Measurements from ENCODE around the gene FCHSD1.

FCHSD1 gene

DNA sequence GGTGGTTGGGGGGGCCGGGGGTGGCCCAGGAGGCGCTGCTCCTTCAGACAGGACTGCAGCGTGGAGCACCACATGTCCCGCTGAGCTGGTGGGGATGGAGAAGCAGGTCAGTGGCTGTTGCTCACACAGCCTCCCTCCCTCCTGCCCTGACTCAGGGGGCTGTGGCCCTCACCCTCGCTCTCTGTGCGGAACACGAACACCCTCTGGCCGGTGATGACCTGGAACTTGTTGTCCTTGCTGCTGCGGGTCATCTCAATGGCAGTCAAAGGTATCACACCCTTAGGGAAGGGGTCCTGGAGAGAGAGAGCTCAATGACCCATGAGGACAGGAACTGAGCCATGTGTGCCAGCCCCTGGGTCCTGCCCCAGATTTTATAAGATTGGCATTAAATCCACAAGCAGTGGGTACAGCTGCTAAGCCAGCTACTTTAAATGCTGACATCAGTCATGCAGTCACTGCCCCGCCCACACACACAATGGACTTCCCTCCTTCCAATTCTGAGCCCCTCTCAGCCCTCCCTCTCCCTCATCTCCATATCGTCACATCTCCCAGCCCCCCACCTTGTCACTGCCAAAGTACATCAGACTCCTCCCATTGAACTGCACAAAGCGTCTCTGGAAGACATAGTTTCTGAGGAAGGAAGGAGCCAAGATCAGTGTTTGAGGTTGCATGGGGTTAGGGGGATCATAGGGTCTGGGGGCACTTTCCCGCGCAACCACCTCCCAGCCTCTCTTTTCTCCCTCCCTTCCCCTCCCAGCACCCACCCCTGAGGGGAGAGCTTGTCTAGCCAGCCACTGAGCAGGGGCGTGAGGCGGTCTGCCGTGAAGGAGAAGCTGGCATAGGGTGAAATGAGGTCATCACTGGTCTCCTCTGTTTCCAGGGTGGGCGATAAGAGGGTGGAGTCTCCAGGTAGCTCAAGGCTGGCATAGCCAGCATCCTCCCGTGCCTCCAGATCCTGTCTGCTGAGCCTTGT, 21.9 kb upstream of the FCHSD1 start:
- DNase-seq, result peak in 1 of 14 donors; percentile 34

DNA sequence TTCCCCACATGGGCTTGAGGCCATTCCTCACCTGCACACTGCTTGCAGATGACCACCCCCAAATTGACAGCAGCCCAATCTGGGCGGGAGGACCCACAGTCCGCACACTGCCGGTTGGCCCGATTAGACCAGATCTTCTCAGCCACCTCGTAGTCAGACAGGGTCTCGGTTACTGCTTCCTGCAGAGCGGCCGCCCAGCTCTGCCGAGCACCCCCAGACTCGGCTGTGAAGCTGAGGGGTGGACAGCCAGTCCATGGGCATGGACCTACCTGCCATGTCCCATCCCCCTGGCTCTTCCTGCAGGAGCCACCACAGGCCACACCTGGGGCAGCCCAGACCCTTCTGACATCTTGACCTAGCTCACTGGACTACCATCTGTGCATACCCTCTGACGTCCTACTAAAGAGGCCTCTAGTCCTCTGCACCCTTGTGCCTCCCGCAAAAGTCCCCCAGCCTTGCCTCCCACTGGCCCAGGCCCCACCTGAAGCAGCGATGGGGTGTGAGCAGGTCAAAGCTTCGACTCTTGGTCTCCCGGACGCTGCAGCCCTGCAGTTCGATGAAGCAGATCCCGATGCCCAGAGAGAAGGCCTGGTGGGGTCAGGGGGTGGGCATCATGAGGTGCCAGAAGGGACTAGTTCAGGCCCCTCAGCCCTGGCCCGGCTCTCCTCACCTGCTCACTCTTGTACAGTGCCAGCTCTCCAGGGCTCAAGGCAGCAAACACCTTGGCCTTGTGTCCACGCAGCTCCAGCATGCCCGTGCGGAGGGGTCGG, 21.0 kb upstream of the FCHSD1 start:
- DNase-seq, result no peak

DNA sequence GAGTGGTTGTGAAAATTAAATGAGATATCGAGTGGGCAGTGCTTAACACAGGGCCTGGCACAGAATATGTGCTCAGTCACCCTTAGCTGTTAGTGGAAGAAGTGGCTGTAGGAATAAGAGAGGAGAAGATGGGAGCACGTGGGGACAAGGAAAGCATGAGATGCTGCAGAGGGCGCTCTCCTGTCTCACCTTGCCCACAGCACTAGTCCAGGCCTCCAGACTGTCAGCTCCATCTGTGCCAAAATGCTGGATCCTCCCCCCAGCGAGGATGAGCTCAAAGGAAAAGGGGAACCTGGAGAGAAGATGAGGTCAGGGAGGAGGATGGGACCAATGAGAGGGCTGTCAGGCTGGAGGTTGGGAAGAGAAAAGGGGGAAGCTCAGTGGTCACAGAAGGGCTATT, 18.3 kb upstream of the FCHSD1 start:
- no peak for DNase-seq

DNA sequence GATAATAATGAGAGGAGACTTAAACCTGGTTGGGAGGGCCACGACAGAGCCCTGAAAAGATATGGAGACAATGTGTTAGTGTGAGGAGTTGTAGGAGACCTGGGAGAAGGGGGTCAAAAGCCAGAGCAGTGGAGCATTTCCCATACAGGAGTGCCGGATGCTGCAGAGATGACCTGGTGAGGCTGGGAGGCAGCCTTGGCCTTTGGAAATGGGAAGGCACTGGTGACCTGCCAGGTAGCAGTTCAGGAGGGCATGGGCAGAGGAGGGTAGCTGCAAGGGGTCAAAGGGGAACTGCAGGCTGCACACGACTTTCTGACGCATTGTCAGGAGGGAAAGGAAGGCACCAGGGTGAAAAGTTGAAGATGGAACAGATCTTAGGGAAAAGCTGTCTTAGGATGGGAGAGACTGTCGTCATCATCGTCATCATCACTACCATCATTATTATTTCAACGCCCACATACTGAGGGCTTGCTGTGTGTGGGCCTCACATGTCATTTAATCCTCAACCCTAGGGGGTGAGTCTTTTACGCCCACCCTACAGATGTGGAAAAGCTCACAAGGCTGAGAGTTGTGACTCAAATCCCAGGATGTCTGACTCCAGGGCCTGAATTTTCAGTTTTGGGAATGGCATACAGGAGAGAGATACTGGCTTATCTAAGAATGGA, 17.5 kb upstream of the FCHSD1 start:
- DNase-seq, result no peak

DNA sequence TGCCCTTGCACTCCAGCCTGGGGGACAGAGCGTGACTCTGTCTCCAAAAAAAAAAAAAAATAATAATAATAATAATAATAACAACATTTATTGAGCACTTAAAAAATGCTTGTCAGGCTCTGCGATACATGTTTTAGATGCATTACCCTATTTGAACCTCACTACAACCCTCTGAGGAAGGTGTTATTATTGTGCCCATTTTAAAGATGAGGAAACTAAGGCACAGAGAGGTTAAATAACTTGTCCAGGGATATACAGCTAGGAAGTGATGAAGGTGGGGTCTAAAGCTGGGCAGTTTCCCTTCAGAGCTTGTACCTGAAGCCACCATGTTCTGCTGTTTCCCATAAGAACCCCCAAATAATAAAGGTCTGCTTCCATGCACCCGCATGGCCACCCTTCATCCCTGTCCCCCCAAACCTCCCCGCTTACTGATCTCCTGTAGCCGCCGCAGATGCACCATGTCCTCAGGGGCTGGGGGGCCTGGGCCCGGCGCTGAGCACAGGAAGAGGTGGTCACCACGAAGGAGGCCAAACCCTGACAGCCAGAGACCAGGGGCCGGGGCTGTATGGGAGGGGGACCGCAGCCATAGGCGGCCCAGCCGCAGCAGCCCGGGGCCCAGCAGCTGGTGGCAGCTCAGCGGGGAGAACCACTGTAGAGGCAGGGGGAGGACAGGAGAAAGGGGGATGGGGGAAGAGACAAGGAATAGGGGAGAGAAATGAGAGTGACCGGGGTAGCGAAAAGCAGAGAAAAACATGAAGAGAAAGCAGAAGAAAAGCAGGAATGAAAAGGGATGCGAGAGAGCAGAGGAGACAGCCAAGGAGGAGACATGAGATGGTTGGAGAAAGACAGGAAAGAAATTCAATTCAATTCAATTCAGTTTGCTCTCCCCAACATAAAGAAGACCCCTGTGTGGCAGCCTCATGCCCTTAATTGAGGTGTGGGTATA, 15.1 kb upstream of the FCHSD1 start:
- DNase-seq, result no peak

DNA sequence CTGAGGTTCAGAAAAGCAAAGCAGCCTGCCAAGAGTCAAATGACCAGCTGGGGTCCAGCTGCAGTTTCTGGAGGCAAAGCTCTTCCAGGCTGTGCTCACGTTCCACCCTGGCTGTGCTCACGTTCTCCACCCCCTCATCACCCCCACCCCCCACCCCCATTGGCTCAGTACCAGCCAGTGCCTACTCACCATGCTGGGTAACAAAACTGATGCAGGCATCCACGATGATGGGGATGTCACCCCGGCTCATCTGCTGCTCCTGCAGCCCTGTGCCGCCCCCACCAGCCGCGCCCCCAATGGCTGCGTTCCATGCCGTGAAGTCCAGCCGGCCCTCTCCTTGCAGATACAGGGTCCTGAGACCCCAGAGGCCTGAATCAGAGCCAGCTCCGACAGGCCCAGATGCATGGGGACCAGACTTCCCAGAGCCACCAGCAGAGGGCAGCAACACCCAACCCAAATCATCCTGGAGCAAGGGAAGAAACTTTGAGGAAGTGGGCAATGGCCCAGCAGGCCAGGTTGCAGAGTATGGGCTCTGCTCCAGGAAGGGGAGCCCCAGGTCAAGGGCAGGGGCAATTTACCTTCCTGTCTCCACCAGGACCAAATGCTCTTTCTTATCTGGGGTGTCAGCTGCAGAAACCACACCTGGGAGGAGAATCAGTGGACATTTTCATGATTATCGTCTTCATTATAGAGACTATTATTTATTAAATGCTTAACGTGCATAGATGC, 13.7 kb upstream of the FCHSD1 start:
- peak in 12 of 14 donors; percentile 6 to 75 (median 46) for DNase-seq

DNA sequence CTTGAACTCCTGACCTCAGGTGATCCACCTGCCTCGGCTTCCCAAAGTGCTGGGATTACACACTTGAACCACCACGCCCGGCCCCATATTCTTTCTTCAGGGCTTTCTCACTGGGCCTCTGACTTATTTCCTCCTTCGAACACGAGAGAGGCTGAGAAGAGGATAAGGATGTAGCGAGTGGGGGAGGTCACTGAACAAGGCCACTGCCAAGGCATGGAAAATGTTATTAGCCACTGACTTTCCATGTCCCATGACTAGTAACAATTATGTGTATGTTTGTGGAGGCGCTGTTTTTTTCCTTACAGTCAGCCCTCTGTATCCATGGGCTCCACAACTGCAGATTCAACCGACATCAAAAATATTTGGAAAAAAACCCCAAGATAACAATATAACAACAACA, 12.3 kb upstream of the FCHSD1 start:
- no peak for DNase-seq

DNA sequence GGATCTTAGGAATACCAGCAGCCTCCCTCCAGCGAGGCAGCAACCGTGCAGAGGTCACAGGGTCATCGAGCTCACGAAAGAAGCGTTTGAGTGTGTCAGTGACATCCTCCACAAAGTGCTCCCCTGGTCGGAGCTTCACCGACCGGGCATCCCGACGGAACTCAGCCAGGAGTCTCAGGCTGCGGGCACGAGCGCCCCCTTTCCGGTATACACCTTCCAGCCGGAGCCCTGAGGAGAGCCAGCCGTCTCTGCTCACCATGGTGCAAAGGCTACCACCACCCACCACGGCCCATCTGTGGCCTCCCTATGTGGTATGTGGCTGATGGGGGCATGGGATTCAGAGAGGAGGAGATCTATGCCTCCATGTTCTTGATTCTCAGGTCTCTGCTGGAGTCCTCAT, 10.8 kb upstream of the FCHSD1 start:
- DNase-seq, result no peak

DNA sequence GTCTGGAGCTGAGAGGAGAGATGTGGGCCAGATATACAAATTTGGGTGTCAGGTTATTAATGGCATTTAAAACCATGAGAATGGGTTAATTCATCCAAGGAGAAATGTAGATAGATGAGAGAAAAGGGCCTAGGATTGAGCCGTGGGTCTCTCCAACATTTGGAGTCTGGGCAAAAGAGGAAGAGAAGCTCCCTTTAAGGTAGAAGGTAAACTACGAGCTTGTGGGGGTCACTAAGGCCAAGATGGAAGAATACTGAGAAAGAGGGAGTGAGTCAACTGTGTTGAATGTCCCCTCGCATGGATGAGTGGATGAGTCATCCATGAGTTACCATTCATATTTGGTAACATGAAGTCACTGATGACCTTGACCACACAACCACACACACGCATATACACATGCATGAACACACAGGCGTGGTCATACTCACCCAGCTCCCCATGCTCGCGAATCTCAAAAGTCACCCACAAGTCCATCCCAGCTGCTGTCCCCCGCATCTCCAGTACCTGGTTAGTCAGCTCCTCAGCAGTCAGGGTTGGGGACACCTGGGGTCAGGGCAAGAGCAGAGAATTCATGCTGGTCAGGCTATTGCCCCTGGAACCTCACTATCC, 6.8 kb upstream of the FCHSD1 start:
- no peak for DNase-seq

DNA sequence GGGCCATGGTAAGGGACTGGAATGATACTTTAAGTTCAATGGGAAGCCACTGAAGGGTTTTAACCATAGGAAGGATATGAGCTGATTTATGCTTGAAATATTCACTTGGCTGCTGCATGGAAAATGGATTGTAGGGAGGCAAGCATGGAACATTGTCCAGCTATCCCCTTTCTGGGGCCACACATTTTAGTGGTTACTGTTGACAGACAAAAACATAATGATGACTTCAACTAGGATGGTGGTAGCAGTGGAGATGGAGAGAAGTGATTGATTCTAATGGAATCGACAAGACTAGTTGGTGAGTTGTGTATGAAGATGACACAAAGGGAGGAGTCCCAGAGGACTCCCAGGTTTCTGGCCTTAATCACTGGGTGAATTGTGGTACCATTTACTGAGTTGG, 6.2 kb upstream of the FCHSD1 start:
- no peak for DNase-seq

DNA sequence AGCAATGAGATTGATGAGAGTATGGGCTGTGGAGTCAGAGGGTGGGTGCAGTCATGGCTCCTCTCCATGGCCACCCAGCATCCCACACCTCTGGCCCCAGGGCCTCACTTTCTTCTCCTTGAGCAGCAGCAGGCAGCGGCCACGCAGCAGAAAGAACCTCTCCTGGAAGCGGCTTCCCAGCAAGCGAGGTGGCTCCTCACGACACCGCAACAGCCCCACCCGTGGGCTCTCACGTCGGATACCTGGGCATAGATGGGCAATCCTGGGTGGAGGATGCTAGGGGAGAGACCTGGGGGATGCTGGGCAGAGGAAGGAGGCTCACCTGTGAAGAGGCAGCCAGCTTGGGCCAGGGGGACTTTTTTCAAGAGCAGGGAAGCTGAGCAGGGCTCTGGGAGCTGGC, 5.2 kb upstream of the FCHSD1 start:
- DNase-seq, result no peak

DNA sequence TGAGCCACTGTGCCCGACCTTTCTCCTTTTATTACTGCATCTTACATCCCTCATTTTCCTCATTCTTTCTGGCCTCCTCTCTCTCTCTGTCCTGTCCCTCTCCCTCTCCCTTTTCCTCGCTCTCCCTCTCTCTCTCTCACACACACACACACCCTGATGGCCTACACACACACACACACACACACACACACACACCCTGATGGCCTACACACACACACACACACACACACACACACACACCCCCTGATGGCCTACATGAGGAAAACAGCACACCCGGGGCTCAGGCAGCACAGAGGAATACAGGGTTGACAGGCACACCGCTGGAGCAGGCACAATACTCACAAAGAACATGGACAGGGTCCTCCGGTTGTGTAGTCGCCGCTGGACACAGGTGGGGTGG, 3.8 kb upstream of the FCHSD1 start:
- DNase-seq, result no peak

DNA sequence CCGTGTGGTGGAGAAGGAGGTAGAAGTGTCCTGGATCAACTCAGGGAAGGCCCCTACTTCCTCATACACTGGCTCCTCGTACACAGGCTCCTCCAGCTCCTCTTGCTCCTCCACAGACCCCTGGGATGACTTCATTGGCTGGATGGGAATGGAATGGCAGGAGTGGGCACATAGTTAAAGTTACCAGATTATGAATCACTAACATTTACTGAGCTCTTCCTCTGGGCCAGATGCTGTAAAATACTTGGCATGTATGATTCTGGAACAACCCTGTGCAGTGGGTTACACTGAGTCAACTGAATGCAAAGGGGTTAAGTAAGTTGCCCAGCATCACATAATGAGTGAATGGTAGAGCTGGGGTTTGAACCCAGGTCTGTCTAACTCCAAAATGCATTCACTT, 3.1 kb upstream of the FCHSD1 start:
- no peak for DNase-seq

DNA sequence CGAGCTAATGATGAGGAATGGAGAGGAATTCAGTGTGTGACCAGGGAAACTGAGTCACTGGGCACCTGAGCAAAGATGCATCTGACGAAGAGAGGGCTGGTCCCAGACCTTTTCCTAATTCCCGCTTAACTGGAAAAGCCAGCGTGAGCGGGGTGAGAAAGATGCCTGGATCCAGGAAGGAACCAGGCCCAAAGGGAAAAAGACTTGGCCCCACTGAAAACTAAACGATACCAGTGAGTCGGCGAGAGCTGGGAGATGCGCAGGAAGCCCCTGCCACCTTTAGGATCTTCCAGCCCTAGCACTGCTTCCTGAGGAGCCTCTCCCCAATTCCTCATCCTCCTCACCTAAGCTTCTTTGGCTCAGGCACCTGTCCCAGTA, 499 bp upstream of the FCHSD1 start:
- no peak for DNase-seq

DNA sequence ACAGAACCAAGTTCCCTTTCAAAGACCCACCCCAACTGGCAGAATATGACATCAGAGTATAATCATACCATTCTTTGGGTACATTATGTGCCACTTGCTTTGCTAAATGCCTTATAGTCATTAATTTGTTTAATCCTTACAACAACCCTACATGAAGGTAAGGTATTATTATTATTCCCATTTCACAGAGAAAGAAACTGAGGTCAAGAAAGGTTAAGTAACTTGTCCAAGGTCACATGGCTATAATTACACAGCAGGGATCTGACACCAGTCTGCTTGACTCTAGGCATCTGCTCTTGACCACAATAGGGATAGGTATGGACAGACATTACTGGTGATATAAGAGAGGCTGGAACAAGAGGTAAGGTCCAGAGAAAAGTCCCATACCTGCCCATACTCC, 1.2 kb downstream of the FCHSD1 start:
- no peak for DNase-seq

DNA sequence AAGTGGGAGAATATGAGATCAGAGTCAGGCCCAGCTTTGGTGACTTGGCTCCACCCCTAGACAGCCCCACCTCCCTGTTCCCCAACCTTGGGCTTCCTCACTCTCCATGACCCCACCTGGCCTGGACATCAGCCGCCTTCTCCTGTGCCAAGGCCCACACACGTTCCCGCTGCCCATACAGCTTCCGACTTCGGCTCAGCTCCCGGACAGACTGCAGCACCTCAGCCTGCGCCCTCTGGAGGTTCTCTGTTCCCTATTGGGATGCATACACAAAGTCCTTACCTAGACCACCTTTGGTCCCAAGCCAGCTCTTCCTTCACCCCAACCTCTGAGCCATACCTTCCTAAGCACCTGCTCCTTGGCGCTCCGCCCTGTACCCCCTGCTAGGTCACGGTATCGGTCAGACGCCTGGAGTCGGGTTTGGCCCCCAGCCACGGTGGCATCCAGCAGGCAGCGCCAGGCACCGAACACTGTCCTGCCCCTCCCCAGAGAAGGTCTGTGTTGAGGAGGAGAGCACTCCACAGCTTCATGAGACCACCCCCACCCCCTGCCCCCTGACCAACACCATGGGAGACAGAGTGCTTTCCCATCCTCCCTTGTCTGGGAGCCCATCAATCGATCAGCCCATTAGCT, 2.0 kb downstream of the FCHSD1 start:
- DNase-seq, result no peak

DNA sequence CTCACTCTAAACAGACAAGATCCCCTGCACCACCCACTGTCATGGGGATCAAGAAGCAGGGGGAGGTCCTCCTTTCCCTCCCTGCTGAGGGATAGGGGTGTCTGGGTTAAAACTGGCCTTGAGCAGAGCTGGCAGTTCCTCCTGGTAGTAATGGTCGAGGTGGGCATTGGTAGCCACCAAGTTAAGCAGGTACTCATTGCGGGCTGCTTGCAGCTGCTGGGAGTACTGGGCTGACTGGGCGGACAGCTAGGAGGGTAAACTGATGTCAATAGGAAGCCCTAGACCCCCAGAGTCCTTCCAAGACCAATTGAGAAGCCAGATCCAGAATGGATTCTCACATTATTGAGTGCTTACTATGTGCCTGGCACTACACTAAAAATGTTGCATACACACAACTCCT, 3.4 kb downstream of the FCHSD1 start:
- DNase-seq, result no peak

DNA sequence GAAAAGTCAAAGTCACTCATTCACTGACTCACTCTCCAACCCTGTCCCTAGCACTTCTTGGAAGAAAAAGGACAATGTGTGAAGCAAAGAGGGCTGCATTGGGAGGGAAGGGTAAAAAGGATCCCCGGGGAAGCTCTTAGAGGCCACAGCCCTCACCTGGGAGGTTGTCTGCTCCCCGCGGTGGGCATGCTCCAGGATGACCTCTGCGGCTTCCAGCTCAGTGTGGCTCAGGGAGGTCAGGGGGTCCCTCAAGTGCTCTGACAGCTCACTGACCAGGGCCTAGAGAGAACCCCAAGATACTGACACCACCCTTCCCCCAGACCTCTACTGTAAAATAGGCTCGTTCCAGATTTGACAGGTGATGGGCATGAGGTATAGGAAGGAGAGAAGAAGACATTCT, 4.0 kb downstream of the FCHSD1 start:
- no peak for DNase-seq

DNA sequence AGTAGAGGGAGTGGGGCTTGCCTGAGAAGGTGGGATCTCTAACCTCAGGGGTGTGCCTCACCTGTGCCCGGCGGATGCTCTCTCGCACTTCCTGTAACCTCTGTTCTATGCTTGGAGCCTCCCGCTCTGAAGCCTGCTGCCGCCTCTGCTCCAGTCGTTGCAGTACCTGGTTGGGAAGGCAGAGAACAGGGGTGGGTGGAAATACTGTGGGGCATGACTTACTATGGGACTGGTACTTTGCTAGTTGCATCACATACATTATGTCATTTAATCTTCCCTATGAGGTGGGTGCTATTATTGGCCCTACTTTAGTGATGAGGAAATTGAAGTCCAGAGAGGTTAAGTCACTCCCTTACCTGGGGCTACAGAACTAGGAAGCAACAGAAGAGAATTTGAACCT, 5.2 kb downstream of the FCHSD1 start:
- no peak for DNase-seq

DNA sequence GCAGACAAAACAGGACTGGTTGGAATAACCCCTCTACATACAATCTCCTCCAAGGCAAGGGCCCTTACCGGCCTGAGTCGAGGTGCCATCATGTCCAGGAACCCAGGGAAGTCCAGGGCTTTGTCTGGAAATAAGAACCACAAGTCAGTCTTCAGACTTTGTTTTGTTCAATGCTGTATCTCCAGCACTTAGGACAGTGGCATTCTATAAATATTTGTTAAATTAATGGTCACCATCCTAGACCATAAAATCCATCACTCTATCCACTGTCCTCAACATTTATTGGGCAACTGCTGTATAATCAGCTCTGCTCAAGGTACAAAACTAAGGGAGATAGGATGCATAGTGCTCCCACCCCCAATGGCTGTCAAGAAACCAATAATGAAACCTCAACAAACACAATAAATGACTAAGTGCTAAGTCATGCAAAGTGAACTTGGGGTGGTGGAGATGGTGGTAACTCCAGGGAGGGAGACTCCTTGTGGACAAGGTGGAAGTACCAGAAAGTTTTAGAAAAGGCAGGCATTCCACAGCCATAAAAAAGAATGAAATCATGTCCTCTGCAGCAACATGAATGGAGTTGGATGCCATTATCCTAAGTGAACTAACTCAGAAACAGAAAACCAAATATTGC, 9.5 kb downstream of the FCHSD1 start:
- DNase-seq, result no peak

Measured in C1 segment of cervical spinal cord (tissue), 14 donors.